Skeletal muscle tissue (tissue), 4 donors: ENCODE measurements around the gene BCORL1. TPM values are rescaled to one million over a fixed set of nuclear protein-coding genes. Genes with fewer than 3 reads are reported as not detected.

Experiments
- H3K27ac ChIP-seq: one replicate; pipeline ENCODE4 v1.7.0; 2013; ENCODE audit warnings: mild to moderate bottlenecking, low read depth, low read length, inconsistent platforms
- H3K27me3 ChIP-seq, 3 donors: one replicate each; pipeline ENCODE4 v1.7.0; 2013; ENCODE audit warnings: low read length in 3 of 3; ENCODE audit not compliant: control insufficient read depth in 3 of 3, insufficient read depth in 3 of 3
- H3K36me3 ChIP-seq, 3 donors: one replicate each; pipeline ENCODE4 v1.7.0; 2013; ENCODE audit warnings: low read length in 3 of 3; ENCODE audit not compliant: control insufficient read depth in 3 of 3, insufficient read depth in 3 of 3
- H3K4me1 ChIP-seq, 3 donors: one replicate each; pipeline ENCODE4 v1.7.0; 2013; ENCODE audit warnings: low read length in 3 of 3, mild to moderate bottlenecking in 3 of 3; ENCODE audit not compliant: control insufficient read depth in 3 of 3, insufficient read depth in 3 of 3
- H3K4me3 ChIP-seq, 3 donors: one replicate each; pipeline ENCODE4 v1.7.0; 2013; ENCODE audit warnings: low read length in 3 of 3
- H3K9ac ChIP-seq, 3 donors: one replicate each; pipeline ENCODE4 v1.7.0; 2013; ENCODE audit warnings: low read length in 3 of 3, mild to moderate bottlenecking in 3 of 3, moderate library complexity in 2 of 3, low read depth in 1 of 3
- H3K9me3 ChIP-seq, 3 donors: one replicate each; pipeline ENCODE4 v1.7.0; 2013; ENCODE audit warnings: low read length in 3 of 3; ENCODE audit not compliant: control insufficient read depth in 3 of 3
- total RNA-seq: library from RNA; depleted of rRNA; stranded (reverse); fragments of >200 nt; gene quantifications from one replicate; pipeline ENCODE4 v1.2.3, GENCODE V29; 2014
- donor health status: Osteomylitis.

Gene BCORL1
- total RNA-seq, 1 donor from 2014 or later, result 5.2 TPM

- Histone ChIP-seq H3K9ac (no peak overlapping the region), H3K36me3 (no peaks in the 10 kb centered on the region), H3K4me1 (peaks cover 8 to 14% (median 10%) of the 10 kb centered on the region in 3 donors), H3K4me3 (no peak overlapping the region), H3K27me3 (no peaks in the 10 kb centered on the region), H3K27ac (peak overlapping the region; percentile 12), H3K9me3 (no peaks in the 10 kb centered on the region)
These were observed 115.7 kb downstream of the BCORL1 start for GRCh38 chrX:130098210-130098552.

GRCh38 chrX:130100180-130100579 is 117.7 kb downstream of the BCORL1 start:
- no peak overlapping the region for H3K9ac ChIP-seq
- H3K27ac ChIP-seq, result peak overlapping the region; percentile 36
- peaks cover 8 to 14% (median 11%) of the 10 kb centered on the region in 3 donors for H3K4me1 ChIP-seq
- no peak overlapping the region for H3K4me3 ChIP-seq
- no peaks in the 10 kb centered on the region for H3K27me3 ChIP-seq
- H3K36me3 ChIP-seq, result no peaks in the 10 kb centered on the region
- H3K9me3 ChIP-seq, result no peaks in the 10 kb centered on the region

GRCh38 chrX:130103605-130104004 is 121.2 kb downstream of the BCORL1 start:
- Histone ChIP-seq H3K4me3 (no peak overlapping the region), H3K9me3 (no peaks in the 10 kb centered on the region), H3K36me3 (no peaks in the 10 kb centered on the region), H3K9ac (no peak overlapping the region), H3K27me3 (peaks cover 0 to 4% (median under 1%) of the 10 kb centered on the region in 3 donors), H3K27ac (no peak overlapping the region), H3K4me1 (peaks cover 7 to 12% (median 8%) of the 10 kb centered on the region in 3 donors)

GRCh38 chrX:130105244-130105643 is 122.8 kb downstream of the BCORL1 start:
- Histone ChIP-seq H3K36me3 (no peaks in the 10 kb centered on the region), H3K9me3 (no peaks in the 10 kb centered on the region)

GRCh38 chrX:130106071-130106470 is 123.6 kb downstream of the BCORL1 start:
- no peaks in the 10 kb centered on the region for H3K9me3 ChIP-seq
- no peak overlapping the region for H3K4me3 ChIP-seq
- peak overlapping the region; percentile 47 for H3K27ac ChIP-seq
- H3K36me3 ChIP-seq, result no peaks in the 10 kb centered on the region
- H3K9ac ChIP-seq, result no peak overlapping the region
- peaks cover 0 to 14% (median 4%) of the 10 kb centered on the region in 3 donors for H3K4me1 ChIP-seq
- peaks cover 0 to 13% (median 8%) of the 10 kb centered on the region in 3 donors for H3K27me3 ChIP-seq

More at GRCh38 chrX:130105244-130105643, 122.8 kb downstream of the BCORL1 start:
- Histone ChIP-seq H3K27ac (peak overlapping the region; percentile 47), H3K9ac (no peak overlapping the region), H3K4me1 (peaks cover 0 to 14% (median 4%) of the 10 kb centered on the region in 3 donors), H3K27me3 (peaks cover 0 to 13% (median 8%) of the 10 kb centered on the region in 3 donors), H3K4me3 (no peak overlapping the region)

Other genes with a start within 250 kb of the BCORL1 start
- 3.7 TPM for gene XPNPEP2, start 243.7 kb upstream of the BCORL1 start, total RNA-seq
- gene SASH3, start 202.7 kb upstream of the BCORL1 start, total RNA-seq, result 2.6 TPM
- gene ZDHHC9, start 138.7 kb upstream of the BCORL1 start, total RNA-seq, result 17.7 TPM
- 17.7 TPM for gene UTP14A, start 76.5 kb upstream of the BCORL1 start, total RNA-seq
- gene ELF4, start 127.9 kb downstream of the BCORL1 start, total RNA-seq, result 5.7 TPM
- gene AIFM1, start 183.2 kb downstream of the BCORL1 start, total RNA-seq, result 19.3 TPM
- gene RAB33A, start 189.3 kb downstream of the BCORL1 start, total RNA-seq, result 1.6 TPM